ENCODE data around the gene SLC6A9.

Gene SLC6A9

GRCh38 chr1:43981636-43982035 is 49.6 kb downstream of the SLC6A9 start:
- no peak for DNase-seq

DNA sequence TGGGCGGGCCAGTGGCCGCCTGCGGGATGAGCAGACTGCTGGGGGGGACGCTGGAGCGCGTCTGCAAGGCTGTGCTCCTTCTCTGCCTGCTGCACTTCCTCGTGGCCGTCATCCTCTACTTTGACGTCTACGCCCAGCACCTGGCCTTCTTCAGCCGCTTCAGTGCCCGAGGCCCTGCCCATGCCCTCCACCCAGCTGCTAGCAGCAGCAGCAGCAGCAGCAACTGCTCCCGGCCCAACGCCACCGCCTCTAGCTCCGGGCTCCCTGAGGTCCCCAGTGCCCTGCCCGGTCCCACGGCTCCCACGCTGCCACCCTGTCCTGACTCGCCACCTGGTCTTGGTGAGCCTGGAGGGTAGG is 50.1 kb downstream of the SLC6A9 start:
- no peak for DNase-seq

DNA sequence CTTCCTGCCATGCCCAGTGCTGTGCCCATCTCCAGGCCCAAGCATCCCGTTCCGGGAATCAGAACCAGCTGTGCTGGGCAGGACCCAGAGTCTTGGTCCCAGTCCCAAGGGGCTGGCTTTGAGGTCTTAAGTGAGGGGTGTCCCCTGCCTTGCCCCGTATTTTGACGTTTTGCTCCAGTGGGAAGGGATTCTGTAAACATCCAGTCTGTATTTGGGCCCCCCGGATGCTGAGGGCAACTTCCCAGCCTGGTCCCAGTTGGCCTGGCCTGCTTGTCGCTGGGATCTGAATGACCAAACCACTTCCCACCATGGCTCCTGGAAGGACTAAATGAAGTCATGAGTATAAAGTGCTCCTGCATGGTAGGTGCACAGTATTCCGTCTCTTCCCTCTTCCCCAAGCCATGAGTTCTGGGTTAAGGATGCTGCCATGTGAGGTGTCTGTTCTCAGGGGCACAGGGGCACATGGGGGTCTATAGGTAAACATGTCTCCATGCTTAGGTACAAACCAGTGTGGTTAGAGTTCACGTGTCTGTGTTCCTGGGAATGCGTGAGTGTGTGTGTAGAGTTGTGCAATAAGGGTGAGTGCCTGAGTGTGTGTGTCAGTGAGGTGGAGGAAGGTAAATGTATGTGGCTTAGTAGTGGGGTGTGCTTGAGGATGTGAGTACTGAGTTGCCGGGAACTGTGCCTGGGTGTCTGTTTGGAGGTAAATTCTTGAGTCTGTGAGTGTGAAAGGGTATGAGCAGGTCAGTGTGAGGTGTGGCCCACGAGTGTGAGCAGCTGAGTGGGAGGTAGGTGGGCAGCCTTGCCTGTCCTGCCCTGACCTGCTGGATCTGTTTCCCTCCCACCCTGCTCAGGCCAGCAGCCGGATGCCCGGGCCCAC is 50.8 kb downstream of the SLC6A9 start:
- no peak for DNase-seq

DNA sequence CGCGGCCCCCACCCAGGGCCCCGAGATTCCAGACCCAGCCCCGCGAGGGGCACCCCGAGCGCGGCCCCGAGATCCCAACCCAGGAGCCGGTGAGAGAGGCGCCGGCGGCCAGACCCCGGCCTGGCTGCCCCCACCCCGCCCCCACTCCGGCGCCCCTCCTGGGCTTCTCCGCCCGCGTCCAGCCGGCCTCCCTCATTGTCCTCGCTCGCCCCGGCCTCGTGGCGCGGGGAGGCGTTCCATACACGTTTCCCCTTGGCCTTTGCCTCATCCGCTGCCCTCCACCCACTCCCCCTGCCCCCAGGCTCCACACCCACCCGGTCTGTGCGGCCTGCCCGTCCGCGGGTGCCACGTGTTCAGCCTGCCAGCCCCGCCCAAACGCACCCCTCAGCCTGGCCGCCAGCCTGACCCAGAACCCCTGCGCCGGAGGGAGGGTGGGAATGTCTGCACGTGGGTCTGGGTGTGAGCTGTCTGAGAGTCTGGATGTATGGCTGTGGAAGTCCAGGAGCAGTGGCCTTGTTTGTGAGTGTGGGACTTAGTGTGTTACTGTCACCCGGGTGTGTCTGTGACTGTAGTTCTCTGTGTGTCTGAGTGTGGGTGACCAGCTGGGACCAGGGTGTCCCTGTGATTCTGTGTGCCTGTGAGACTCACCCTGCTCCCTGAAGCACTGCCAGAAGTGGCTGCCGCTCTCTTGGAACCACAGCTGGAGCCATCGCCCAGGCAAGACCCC is 51.6 kb downstream of the SLC6A9 start:
- DNase-seq: no peak

DNA sequence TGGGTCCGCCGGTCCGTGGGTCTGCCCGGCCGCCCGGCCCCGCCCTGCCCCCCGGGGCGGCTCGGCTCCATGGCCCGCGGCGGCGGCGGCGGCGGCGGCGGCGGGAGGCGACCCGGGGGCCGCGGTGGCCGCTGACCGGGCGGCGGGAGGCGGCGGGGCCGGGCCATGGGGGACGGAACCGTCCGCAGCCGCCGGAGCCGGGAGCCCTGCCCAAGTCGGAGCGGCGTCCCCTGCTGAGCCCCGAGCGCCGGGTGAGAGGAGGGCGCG is 52.1 kb downstream of the SLC6A9 start:
- no peak for DNase-seq

DNA sequence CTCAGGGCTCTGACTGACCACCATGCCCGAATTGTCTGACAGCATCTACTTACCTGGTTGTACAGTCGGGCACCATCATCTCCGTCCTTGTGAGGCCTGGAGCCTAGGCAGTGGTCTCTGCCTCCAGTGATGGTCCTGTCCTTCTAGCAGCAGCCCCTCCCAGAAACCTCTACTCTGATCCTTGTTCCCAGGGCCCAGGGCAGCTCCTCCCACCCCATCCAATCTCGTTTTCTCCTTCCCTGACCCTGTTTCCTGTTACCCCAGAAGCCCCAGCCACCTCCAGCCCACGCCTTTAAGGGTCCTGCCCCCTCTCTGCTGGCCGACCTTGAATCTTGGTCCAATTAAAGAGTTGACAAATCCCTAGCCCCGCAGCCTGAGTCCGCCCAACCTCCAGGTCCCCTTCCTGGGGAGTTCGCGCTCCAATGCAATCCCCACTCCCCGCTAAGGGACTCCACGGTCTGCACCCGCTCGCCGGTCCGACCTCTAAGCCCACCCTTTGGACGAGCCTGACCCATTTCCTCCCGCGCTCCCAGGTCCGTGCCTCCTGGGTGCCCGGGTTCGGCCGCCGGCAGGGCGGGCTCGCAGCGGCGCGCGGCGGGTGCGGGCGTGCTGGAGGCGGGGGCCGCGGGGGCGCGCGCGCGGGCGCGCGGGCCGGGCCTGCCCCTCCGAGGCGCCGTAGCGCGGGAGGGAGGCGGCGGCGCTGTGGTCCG is 52.6 kb downstream of the SLC6A9 start, which contains the start of gene B4GALT2:
Gene B4GALT2 (plus strand): TSS at position 660 of the 710 bp plus-strand sequence. CDS start 1,951 bp downstream, outside the sequence.
- no peak for DNase-seq

DNA sequence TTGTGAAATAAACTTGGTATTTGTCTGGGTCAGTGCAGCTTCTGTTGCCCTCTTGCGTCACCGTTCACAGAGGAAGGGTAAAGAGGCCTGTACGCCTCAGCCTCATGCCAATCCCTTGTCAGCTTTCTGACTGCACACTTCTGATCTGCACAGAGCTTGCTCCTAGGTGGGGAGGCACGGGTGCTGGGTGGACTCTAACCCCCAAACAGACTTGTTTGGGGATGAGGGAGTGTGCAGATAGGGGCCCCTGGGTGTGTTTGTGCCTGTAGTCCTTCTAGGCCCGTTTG is 53.1 kb downstream of the SLC6A9 start:
- no peak for DNase-seq

- no peak for DNase-seq
Measured at GRCh38 chr1:43977376-43978263, 53.6 kb downstream of the SLC6A9 start.

DNA sequence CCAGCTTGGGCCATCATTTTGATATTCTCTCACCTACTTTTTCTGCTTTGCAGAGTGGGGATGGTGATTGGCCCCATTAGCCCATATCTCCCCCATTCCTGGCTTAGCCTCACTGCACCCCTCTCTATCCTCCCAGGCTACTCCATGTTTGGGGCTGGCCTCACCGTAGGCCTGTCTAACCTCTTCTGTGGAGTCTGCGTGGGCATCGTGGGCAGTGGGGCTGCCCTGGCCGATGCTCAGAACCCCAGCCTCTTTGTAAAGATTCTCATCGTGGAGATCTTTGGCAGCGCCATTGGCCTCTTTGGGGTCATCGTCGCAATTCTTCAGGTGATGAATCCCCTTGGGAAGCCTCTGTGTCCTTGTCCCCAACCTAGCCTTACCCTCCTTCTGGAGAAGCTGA is 54.4 kb downstream of the SLC6A9 start:
- DNase-seq: no peak

GRCh38 chr1:43976045-43976444 is 55.2 kb downstream of the SLC6A9 start:
- DNase-seq: no peak

DNA sequence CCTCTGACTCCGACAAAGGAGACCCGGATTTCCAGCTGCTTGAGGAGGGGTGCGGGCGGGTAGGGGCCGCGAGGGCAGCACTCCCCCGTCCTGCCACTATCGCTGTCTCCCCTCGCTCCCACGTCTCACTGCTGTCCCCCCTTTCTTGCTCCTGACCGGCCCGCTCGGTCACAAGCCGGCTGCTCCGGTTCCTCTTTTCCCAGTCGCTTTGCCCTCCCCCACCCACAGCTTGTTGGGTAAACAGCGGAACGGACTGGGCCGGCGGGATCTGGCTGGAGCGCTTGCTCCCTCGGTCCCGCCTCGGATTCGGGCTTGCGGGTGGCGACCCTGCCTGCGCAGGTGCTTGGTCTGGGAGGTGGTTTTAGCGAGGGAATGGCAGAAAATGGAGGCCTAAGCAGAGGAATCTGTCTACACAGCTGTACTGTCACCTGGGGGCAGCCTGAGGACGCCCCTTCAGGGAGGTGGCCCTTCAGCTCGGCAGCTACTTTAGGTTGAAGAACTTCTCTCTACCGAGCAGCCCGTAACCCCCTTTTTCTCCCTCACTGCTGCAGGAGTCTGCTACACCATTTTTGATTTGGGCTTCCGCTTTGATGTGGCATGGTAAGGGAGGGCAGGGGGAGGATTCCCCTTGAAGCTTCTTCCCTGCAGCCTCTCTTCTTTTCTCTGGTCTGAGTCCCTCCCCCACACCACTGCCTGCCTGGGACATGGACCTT is 55.9 kb downstream of the SLC6A9 start:
- DNase-seq: peak; percentile 40

GRCh38 chr1:43974443-43975248 is 56.6 kb downstream of the SLC6A9 start, which contains the start of gene ATP6V0B:
Gene ATP6V0B (plus strand): TSS chr1:43974960. CDS start chr1:43975041, 81 bp downstream.
- peak; percentile 90 for DNase-seq

DNA sequence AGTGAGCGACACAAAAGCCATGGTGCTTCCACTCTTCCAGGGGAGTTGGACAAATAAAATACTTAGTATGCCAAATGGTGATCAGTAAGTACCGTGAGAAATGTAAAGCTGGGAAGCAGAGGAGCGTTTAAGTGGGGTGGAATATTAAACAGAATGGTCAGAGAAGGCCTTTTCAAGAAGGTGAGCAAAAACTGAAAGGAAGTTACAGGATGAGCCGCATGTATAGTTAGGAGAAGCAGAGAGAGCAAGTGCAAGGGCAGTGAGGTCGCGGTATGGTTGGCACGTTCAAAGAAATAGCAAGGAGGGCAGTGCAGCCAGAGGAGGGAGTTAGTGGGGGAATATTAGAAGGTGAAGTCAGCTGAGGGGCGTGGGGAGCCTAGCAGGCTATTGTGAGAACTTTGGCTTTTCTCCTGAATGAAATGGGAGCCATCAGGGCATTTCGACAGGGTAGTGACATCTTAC is 57.2 kb downstream of the SLC6A9 start:
- no peak for DNase-seq

DNA sequence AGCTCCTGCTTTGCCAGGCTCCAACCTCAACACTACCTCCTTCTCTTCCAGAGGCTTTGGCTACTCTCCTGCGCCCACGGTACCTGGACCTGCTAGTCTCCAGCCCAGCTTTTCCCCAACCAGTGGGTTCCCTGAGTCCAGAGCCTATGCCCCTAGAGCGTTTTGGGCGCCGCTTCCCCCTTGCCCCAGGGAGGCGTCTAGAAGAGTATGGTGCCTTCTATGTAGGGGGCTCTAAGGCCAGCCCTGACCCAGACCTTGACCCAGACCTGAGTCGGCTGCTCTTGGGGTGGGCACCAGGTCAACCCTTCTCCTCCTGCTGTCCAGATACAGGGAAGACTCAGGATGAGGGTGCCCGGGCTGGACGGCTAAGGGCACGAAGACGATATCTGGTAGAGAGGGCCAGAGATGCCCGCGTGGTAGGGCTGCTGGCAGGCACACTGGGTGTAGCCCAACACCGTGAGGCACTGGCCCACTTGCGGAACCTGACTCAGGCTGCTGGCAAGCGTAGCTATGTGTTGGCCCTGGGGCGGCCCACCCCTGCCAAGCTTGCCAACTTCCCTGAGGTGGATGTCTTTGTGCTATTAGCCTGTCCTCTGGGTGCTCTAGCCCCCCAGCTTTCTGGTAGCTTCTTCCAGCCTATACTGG is 59.8 kb downstream of the SLC6A9 start:
- DNase-seq: no peak

DNA sequence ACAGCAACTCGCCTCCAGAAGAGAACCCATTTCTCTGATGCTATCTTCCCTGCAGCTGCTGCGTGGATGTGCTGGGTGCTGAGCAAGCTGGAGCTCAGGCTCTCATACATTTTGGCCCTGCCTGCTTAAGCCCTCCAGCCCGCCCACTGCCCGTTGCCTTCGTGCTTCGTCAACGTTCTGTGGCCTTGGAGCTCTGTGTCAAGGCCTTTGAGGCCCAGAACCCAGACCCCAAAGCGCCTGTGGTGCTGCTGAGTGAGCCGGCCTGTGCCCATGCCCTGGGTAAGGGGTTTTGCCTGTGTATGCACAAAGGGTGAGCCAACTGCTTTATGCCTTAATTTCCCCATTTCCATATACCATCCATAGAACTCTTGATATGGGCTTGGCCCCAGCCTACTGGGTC is 60.4 kb downstream of the SLC6A9 start:
- no peak for DNase-seq

GRCh38 chr1:43970502-43970901 is 60.8 kb downstream of the SLC6A9 start:
- DNase-seq: no peak

DNA sequence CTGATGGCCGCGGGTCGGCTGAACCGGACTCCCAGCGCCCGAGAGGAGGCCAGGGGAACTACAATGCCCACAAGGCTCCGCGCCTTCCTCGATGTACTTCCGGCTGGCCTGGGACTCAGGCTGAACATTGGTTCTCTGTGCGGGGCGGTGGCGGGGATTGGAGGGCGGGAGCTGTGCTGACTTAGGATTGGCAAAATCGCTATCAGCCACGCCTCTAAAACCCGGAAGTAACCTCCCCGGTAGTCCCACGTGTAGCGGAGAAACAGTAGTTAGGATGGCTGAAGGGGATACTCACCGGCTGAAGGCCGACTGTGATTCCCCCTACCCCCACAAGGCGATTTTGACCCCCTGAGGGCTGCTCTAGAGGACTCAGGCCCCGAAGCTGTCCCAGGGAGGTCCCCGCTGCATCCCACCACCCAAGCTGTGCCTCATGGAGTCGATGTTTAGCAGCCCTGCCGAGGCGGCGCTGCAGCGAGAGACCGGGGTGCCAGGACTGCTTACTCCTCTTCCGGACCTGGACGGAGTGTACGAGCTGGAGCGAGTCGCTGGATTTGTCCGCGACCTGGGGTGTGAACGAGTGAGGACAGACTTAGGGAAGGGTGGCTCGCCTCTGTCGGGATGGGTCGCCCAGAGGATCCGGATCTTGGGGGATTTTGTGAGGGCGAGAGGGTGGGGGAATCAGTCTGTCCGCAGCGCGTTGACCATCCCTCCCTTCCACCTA is 61.4 kb downstream of the SLC6A9 start, which contains the start of gene DPH2:
Gene DPH2 (plus strand): TSS at position 265 of the 721 bp plus-strand sequence. CDS start 166 bp downstream, at position 431.
- peak; percentile 91 for DNase-seq

DNA sequence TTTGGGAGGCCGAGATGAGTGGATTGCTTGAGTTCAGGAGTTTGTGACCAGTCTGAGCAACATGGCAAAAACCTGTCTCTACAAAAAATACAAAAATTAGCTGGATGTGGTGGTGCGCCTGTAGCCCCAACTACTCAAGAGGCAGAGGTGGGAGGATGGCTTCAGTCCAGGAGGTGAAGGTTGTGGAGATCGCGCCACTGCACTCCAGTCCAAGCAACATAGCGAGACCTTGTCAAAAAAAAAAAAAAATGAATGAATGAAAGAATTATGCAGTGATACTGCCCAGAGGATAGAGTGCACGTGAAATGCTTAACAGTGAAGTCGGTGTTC is 61.9 kb downstream of the SLC6A9 start:
- no peak for DNase-seq

DNA sequence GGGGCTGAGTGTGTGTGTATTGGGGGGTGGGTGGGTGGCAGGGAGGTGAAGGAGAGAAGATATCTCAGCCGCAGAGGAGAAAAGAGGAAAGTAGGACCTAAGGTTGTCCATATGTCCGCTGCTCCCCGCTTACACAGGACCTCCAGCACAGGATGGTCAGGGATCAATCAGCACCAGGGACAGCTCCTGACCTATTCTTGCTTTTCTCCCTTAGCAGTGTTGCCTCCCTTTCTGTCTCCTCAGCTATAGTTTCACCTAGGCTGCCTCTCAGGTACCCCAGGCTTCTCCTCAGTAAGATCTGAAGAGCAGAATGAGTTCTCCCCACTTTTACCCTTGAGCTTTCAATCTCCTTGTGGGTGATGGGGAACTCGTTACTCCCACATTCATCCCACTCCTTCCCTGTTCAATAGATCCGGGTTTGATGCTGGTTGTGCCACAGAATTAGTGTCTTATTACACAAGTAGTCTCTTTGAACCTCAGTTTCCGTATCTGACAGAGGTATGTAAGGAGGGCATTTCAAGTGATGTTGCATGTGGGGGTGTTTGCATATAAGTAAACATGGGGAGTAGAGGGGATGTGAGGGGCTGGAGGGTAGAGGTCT is 62.8 kb downstream of the SLC6A9 start:
- DNase-seq: no peak
